Measurements from ENCODE around the gene FAM83F. TPM values are rescaled to one million over a fixed set of nuclear protein-coding genes. Genes with fewer than 3 reads are reported as not detected.

Gene FAM83F
- total and polyA plus RNA-seq, 4 donors: 0.39 to 1.5 (median 1.2) TPM

DNA sequence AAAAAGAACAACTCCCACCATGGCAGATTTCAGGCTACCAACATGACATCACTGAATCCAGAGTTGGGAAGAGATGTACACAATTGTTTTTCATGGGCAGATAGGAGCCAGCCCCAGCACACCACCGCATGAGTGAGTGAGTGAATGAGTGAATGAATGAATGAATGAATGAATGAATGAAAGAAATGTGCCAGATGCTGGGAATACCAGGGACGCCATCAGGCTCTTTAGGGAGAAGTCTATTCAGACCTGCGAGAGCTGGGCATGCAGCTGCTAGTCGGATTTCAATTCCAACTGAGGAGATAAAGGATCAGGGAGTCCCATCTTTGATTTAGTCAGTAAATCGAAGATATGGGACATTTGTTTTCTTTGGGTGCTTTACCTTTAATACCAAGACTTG, 15.3 kb upstream of the FAM83F start:
- no peak for DNase-seq (ENCODE audit: low spot score)
- H3K27me3 ChIP-seq (ENCODE audit: control insufficient read depth in 4 of 4, insufficient read depth in 4 of 4, low read length in 3 of 4): no peaks in the 10 kb centered on the region
- WGBS: 92% methylated on average over 5 of the region's 5 CpGs
- TF ChIP-seq GABPA (IDR thresholded peaks at IDR 0.05 in 1 of 2, conservative IDR thresholded peaks at IDR 0.05 in 1 of 2): no peak
- TF ChIP-seq JUND (IDR thresholded peaks at IDR 0.05): no peak
- no peak for TF ChIP-seq RAD21 (IDR thresholded peaks at IDR 0.05)
- no peak for TF ChIP-seq CTCF (IDR thresholded peaks at IDR 0.05; ENCODE audit: low read depth, low read length, missing input control)
- no peak for TF ChIP-seq HNF4A (conservative IDR thresholded peaks at IDR 0.05)
- TF ChIP-seq, protein P1, sequence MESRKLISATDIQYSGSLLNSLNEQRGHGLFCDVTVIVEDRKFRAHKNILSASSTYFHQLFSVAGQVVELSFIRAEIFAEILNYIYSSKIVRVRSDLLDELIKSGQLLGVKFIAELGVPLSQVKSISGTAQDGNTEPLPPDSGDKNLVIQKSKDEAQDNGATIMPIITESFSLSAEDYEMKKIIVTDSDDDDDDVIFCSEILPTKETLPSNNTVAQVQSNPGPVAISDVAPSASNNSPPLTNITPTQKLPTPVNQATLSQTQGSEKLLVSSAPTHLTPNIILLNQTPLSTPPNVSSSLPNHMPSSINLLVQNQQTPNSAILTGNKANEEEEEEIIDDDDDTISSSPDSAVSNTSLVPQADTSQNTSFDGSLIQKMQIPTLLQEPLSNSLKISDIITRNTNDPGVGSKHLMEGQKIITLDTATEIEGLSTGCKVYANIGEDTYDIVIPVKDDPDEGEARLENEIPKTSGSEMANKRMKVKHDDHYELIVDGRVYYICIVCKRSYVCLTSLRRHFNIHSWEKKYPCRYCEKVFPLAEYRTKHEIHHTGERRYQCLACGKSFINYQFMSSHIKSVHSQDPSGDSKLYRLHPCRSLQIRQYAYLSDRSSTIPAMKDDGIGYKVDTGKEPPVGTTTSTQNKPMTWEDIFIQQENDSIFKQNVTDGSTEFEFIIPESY (IDR thresholded peaks at IDR 0.05): no peak
- no peak for TF ChIP-seq RXRA (IDR thresholded peaks at IDR 0.05)
- TF ChIP-seq MAX (IDR thresholded peaks at IDR 0.05): no peak
- TF ChIP-seq EGR1 (IDR thresholded peaks at IDR 0.05; ENCODE audit: low read depth in 2 of 2): no peak
- TF ChIP-seq FOXA1 (IDR thresholded peaks at IDR 0.05): no peak
- TF ChIP-seq YY1 (IDR thresholded peaks at IDR 0.05): no peak
- no peak for TF ChIP-seq NR2F2 (IDR thresholded peaks at IDR 0.05)
- TF ChIP-seq REST (IDR thresholded peaks at IDR 0.05): no peak
- TF ChIP-seq ATF3 (IDR thresholded peaks at IDR 0.05): no peak
- no peak for TF ChIP-seq HNF4G (IDR thresholded peaks at IDR 0.05)
- H3K27ac ChIP-seq (ENCODE audit: low read depth in 1 of 2, low read length in 2 of 2): no peak overlapping the region
- no peaks in the 10 kb centered on the region for H3K9me3 ChIP-seq (ENCODE audit: control insufficient read depth in 4 of 4, low read length in 3 of 4)
- H3K4me3 ChIP-seq (ENCODE audit: low read depth in 1 of 3, low read length in 3 of 3): no peak overlapping the region
- H3K36me3 ChIP-seq (ENCODE audit: control insufficient read depth in 4 of 4, insufficient read depth in 3 of 4, low read depth in 1 of 4, low read length in 3 of 4): no peaks in the 10 kb centered on the region
- H3K9ac ChIP-seq (ENCODE audit: low read depth in 1 of 2, low read length in 2 of 2): no peak overlapping the region
- no peaks in the 10 kb centered on the region for H3K4me1 ChIP-seq (ENCODE audit: control insufficient read depth in 4 of 4, insufficient read depth in 4 of 4, low read length in 3 of 4)

- no peaks in the 10 kb centered on the region for H3K9me3 ChIP-seq (ENCODE audit: control insufficient read depth in 4 of 4, low read length in 3 of 4)
- H3K9ac ChIP-seq (ENCODE audit: low read depth in 1 of 2, low read length in 2 of 2): no peak overlapping the region
- no peak overlapping the region for H3K27ac ChIP-seq (ENCODE audit: low read depth in 1 of 2, low read length in 2 of 2)
- no peaks in the 10 kb centered on the region for H3K36me3 ChIP-seq (ENCODE audit: control insufficient read depth in 4 of 4, insufficient read depth in 3 of 4, low read depth in 1 of 4, low read length in 3 of 4)
- no peaks in the 10 kb centered on the region for H3K27me3 ChIP-seq (ENCODE audit: control insufficient read depth in 4 of 4, insufficient read depth in 4 of 4, low read length in 3 of 4)
- DNase-seq (ENCODE audit: low spot score): no peak
- no peaks in the 10 kb centered on the region for H3K4me1 ChIP-seq (ENCODE audit: control insufficient read depth in 4 of 4, insufficient read depth in 4 of 4, low read length in 3 of 4)
- H3K4me3 ChIP-seq (ENCODE audit: low read depth in 1 of 3, low read length in 3 of 3): no peak overlapping the region
- WGBS: 87% methylated on average over 6 of the region's 6 CpGs
- TF ChIP-seq, protein P1 (IDR thresholded peaks at IDR 0.05): no peak
- TF ChIP-seq SP1 (IDR thresholded peaks at IDR 0.05): no peak
- no peak for TF ChIP-seq FOXA1 (IDR thresholded peaks at IDR 0.05)
- TF ChIP-seq RAD21 (IDR thresholded peaks at IDR 0.05): no peak
- no peak for TF ChIP-seq ATF3 (IDR thresholded peaks at IDR 0.05)
- no peak for TF ChIP-seq CTCF (IDR thresholded peaks at IDR 0.05; ENCODE audit: low read depth, low read length, missing input control)
- no peak for TF ChIP-seq EGR1 (IDR thresholded peaks at IDR 0.05; ENCODE audit: low read depth in 2 of 2)
Observed at GRCh38 chr22:39980596-39980995, 14.2 kb upstream of the FAM83F start.
